Fibroblast of lung (primary cell): ENCODE data around the gene HAUS2.

Source experiments
- EZH2 ChIP-seq: IDR thresholded peaks from 2 replicates; pipeline ENCODE4 v1.5.1; 2012; ENCODE audit warnings: low read length, control low read depth, mild to moderate bottlenecking; ENCODE audit errors: missing control alignments
- TF ChIP-seq, protein P1 (sequence below), 2 donors: IDR thresholded peaks in 1 of 2; conservative IDR thresholded peaks in 1 of 2; 1 replicate in 1 of 2; 2 replicates in 1 of 2; pipeline ENCODE4 v1.5.1; 2011 to 2012; ENCODE audit warnings: low read length in 2 of 2, control low read depth in 1 of 2, inconsistent platforms in 1 of 2, low read depth in 1 of 2, mild to moderate bottlenecking in 1 of 2

DNA sequence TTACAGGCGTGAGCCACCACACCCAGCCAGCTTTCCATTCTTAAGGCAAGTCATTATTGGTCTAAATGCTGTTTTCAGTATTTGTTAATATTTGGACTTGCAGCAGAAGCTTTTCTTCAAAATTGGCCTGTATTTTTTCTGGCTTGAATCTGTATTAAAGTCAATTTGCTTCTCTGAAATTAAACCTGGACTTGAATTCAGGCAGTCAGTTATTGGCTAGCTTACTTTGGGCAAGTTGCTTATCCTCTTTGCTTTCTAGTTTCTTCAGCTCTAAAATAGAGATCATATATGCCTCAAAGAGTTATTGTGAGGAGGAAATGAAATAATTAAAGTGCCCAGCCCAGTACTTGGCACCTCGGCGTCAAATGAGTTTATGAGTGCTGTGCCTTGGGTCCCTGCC, 44.1 kb downstream of the HAUS2 start:
- TF ChIP-seq, protein P1, sequence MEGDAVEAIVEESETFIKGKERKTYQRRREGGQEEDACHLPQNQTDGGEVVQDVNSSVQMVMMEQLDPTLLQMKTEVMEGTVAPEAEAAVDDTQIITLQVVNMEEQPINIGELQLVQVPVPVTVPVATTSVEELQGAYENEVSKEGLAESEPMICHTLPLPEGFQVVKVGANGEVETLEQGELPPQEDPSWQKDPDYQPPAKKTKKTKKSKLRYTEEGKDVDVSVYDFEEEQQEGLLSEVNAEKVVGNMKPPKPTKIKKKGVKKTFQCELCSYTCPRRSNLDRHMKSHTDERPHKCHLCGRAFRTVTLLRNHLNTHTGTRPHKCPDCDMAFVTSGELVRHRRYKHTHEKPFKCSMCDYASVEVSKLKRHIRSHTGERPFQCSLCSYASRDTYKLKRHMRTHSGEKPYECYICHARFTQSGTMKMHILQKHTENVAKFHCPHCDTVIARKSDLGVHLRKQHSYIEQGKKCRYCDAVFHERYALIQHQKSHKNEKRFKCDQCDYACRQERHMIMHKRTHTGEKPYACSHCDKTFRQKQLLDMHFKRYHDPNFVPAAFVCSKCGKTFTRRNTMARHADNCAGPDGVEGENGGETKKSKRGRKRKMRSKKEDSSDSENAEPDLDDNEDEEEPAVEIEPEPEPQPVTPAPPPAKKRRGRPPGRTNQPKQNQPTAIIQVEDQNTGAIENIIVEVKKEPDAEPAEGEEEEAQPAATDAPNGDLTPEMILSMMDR (conservative IDR thresholded peaks at IDR 0.05 in 1 of 2, IDR thresholded peaks at IDR 0.05 in 1 of 2; ENCODE audit: low read depth in 1 of 2, low read length in 2 of 2), result no peak
- TF ChIP-seq EZH2, result no peak
